GM19035 (cell line): ENCODE data around the gene SUPT4H1.

Experiments used
- ATAC-seq: cut with Tn5 transposase; IDR thresholded peaks from one replicate; pipeline ENCODE4 v1.9.1; 2021; ENCODE audit not compliant: unreplicated experiment

Gene SUPT4H1

GRCh38 chr17:58381124-58382035, 29.4 kb upstream of the SUPT4H1 start:
- ATAC-seq: no peak

- ATAC-seq: no peak
Observed at GRCh38 chr17:58380207-58381123, 28.5 kb upstream of the SUPT4H1 start.

GRCh38 chr17:58379511-58379824, 27.5 kb upstream of the SUPT4H1 start:
- ATAC-seq: no peak

DNA sequence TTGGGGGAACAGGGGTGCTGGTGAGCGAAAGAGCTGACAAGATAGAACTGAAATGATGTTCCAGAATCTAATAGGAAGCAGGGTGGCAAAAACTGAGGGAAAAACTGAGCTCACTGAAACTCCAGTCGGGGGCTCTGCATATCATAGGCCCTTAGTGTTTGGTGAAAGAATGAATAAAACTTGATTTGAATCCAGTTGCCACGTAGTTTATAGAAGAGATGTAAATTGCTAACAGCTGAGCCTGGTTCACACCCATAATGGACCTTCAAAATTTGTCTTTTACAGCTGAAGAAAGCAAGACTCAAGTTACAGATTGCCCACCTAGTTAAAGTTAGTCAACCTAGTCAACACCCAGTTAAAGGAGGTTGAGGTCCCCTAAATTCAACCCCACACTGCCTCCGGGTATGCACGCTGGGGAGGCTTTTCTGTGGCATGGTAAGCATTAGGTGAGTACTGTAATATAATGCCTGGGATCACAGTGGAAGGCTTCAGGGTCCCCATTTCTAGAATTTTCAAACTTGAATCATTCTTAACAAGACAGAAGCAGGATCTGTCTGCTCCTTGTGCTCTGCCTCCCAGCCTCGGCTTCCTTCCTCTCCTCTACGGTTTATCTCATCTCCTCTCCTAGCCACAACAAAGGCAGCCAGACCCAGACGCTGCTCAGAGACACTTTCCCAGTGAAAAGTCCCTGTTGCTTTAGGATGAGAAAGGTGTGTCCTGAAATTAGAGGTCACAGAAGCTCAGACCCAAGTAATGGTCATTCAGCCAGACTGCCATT, 26.9 kb upstream of the SUPT4H1 start:
- no peak for ATAC-seq

DNA sequence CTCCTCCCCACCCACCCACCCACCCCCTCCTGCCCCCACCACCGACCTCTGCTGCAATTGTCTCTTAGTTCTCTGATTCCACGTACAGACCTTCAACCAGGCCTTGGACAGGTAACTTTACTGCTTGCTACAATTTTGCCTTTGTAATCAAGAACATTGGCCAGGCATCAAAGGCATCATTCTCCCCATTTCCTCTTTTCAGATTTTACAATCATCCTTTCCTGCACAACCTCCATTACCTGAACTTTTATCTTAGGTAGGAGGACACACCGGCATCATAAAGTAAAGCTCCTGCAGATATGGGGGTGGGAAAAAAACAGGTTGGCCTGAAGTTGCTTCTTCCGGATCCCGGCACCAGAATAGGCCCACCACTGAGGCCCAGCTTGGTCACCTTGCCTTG, 25.7 kb upstream of the SUPT4H1 start:
- ATAC-seq: no peak

- no peak for ATAC-seq
Observed at GRCh38 chr17:58377093-58377601, 25.1 kb upstream of the SUPT4H1 start.

DNA sequence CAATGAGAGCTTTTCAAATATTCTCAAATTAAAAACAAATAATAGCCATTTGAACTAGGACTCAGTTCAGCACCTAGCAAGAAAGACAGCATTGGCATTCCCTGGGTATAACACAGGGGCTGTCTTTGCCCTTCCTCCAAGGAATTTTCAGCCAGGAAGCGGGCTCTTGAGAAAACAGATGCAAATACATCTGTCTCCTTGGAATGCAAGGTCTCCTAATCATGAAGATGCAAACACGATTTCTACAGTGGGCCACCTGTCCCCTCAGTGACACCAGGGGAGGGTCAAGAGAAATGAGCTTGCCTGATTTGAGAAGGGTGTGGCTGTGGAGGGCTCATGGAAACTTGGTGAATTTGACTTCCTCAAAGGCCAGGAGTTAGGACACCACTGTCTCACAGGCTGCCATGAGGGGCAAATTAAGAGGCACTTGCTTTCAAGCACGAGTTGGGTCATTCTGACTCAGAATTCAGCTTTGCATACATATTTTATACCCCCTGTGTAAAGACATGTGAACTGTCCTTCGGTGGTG, 24.5 kb upstream of the SUPT4H1 start:
- ATAC-seq: no peak

DNA sequence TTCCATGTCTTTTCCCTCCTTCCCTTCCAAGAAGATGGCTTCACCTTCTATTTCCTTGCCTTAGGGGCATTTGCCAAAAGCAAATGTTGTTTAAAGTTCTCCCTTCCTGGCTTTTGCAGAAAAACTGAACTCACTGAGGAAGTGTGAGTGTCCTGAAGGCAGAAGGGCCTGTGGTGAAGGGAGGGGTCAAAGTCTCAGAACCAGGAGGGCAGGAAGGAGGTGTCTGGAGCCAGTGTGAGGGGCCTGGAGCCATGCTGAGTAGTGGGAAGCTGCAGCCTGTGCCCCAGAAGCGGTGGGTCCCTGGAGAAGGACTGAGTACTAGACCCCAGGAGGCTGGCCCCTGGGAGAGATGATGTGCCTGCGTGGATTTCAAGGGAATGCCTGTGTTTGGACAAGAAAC, 23.8 kb upstream of the SUPT4H1 start:
- ATAC-seq: no peak

DNA sequence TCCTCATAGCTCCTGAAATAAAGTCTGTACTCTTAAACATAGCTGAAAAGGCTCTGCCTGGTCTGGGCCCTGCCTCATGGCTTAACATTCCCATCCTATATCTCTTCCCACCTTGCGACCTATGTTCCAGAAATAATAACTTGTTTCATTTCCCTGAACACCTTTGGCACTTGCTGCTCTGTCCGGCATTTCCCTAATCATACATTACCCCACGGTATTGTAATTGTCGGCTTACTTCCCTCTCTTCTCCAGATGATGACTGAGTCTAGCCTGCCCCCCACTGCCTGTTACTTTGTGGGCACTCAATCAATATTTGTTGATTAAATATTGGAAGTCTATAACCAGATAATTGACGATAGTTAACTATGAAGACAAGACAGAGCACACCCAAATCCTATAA, 23.3 kb upstream of the SUPT4H1 start:
- ATAC-seq: no peak

GRCh38 chr17:58373923-58374322, 21.9 kb upstream of the SUPT4H1 start:
- no peak for ATAC-seq

DNA sequence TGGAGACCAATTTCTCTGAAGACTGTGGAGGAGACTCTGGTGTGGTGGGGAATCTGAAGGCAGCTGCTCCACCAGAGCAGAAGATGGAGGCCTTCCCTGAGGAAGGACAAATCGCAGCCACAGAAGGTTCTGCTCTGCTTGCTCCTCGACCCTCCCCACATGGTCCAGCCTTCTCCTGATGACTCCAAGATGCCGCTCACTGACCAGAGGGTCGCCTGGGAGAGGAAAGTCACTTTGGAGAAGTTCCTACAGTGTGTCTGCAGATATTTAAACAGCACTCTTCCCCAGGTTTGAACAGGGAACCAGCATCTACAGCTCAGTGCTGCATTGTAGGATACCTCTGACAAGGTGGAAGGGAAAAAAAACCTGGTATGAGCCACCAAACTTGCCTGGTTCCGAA, 21.0 kb upstream of the SUPT4H1 start:
- no peak for ATAC-seq

DNA sequence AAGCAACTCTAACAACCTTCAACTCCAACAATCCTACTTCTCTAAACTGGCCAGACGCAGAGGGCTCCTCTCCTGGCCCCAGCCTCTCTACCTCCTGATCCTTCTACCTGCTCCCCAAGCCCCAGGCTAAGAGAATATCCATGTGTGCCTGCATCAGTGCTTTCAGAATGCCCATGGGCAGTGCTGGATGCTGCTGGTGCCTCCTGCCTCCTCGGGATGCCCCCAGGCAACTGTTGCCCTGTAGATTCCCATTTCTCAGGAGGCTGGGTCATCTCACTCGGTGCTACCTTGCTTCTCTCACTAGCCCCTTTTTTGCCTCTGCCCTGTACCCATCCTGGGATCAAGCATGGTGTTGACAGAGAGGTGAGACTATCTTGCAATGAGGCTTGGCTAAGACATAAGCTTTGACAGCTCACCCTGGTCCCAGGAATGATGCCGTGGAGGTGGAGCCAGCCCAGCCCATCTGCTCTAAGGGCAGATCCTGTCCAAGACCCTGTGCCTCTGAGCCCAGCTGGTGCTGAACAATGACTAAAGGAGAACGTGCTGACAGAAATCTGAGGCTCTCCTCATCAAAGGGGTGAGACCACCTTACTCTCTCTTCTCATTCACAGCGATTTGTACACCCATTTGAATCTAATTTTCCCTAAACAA, 19.4 kb upstream of the SUPT4H1 start:
- no peak for ATAC-seq

DNA sequence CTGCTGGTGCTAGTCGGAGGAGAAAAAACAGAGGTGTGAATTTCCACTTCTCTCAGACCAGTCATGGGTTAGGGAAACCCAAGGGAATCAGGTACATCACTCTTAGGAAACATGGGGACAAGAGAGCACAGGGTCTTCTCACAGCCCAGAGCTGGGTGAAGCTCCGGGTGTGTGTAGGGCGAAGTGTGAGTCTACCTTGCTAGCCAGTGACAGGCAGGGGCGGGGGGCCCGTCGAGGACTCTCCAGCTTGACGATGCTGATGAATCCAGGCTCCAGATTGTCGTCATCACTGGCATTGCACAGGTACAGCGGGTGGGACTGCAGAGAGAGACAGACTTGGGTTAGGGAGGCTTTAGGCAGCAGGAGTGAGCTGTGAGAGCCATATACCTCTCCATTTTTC, 18.7 kb upstream of the SUPT4H1 start:
- no peak for ATAC-seq

- no peak for ATAC-seq
Observed at GRCh38 chr17:58370309-58370708, 18.3 kb upstream of the SUPT4H1 start.

DNA sequence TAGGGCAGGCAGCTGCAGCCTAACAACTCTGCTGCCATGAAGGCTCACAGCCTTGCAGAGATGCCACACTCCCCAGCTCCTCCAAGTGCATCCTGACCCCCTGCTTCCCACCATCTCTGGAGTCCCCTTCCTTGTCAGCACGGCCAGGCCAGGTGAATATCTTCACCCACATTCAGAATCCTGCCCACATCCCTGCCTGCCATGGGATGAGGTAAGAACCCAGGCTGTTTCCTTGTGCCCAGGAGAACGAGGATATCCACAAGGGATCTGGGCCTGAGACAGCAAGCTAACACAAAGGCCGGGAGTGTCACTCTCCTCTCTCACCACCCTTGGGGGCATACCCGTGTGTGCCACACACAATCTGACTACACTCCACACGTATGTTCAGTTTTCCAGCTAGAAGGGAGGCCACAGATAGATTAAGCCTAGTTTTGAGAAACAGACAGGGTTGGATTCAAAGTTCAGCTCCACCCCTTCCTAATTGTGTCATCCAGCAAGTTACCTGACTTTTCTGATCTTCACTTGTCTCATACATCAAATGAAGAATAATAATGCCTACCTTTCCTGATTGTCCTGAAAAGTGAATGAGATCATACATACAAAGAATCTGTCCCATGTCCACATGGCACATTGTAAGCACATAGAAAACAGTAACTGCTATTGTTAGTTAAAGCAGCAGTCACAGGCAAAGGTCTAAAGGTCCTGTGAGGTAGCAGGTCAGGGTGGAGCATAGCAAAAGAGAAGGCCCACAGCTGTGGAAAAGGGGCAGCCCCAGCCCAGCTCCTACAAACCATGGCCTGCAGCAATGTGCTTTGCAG, 17.4 kb upstream of the SUPT4H1 start:
- no peak for ATAC-seq

- no peak for ATAC-seq
Observed at GRCh38 chr17:58368860-58369213, 16.8 kb upstream of the SUPT4H1 start.

- no peak for ATAC-seq
Observed at GRCh38 chr17:58367461-58367860, 15.5 kb upstream of the SUPT4H1 start.

DNA sequence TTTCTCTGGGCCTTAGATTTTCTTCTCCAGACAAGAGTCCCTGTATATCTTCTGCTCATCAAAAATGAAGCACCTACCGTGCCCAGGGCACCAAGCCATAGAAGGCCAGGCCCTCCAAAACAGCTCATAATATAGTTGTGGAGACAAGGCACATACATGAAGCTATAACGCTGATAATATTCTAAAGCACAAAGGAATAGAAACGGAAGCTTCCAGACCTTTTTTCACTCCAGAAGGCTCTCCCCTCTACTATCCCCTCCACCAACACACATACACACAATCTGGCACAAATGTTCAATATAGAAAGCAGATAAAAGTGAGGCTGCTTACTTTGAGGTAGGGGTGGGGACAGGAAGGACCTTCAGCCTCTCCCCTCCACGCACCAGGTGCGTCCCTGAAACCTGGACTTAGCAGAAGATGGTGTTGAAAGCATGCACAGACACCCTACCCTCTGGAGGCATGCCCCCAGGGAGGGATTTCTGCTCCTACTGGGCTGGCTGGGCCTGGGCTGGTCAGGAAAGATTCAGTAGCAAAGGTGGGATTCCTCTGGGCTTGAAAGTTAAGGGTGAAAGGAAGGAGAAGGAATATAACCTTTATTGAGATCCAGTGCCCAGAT, 14.1 kb upstream of the SUPT4H1 start:
- ATAC-seq: no peak
